ENCODE measurements around the gene LAMC2.
"Not testable (repeated sequence)": the region's sequence is repeated elsewhere in the genome, so short reads cannot be mapped to it uniquely, and the experiment has no call there.

The LAMC2 gene

DNA sequence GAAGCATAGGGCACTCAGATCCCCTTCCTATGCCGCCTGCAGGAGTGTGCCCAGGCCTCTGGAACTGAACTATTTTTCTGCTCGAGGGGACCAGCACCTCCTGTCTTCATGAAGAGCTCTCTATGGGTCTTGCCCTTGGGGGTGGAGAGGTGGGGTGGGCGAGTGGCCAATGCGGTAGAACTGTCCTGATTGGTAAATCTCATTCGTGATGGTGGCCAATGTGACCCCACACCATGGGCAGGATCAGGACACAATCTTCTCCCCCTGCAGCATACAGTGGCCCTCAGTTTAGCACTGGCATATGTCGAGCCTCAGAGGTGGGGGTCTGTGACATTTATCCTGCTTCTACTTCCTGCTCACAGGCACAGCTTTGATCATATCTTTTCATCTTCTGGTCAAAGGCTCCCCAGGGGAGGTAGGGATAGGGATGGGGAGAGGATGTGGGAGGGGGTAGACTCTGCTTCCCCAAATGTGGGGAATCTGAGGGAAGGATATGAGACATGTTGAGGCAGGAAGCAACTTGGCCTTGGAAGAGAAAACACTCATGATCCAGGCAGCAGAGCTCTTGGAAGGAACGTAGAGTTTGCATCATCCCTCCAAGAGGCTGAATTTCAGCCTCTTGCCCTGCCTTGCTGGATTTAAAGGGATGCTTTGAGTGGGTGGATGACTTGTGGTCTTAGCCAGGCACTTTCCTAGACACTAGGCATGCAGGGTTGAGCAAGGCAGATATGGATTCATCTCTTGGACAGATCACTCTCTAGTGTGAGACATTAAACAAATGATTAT lies 81.8 kb downstream of the LAMC2 start:
- DNase-seq, result no peak

DNA sequence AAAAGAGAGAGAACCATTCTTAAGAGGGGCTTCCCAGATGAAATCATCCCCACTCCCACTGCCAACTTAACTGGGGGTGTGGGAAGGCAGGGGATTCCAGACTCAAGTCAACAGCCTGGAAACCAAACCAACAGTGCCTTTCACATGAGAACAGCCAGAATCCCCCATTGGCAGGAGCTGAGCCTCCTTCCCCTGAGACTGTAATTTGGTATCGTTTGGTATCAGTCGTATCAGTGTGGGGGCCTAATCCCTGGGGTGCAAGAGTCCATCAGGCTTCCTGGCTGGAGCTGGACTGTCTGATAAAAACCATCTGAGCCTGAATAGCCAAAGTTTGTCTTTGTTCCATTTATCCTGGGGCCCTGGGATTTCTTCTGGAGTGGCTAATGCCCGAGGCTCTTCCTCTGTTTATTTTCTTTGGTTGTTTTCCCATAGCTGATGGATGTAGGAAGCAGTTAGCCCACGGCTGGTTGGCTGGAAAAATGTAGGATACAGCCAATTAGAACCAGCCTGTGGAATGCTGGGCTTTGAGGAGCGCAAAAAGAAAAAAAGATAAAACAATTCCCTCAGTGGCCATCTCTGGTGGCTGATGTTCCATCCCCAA lies 84.6 kb downstream of the LAMC2 start:
- DNase-seq, result peak; percentile 50

DNA sequence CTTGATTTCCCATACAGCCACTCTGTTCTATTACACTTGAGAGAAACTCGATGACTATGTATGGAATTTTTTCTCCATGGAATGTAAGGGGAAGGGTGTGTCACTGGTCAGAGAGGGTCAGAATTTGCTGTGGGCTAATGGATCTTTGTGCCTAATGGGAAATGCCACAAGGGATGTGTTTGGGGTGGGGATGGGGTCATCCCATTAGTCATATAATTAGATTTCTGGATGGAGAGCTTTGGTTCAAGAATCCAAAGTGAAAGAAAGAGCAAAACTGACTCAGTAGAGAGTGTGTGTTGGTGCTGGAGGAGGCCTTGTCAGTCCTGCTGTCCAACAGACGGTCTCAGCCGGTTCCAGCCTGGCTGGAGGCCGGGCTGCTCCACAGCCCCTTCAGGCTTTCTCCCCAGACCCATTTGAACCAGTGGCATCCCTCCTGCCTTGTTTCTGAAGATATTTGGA lies 86.4 kb downstream of the LAMC2 start:
- no peak for DNase-seq

DNA sequence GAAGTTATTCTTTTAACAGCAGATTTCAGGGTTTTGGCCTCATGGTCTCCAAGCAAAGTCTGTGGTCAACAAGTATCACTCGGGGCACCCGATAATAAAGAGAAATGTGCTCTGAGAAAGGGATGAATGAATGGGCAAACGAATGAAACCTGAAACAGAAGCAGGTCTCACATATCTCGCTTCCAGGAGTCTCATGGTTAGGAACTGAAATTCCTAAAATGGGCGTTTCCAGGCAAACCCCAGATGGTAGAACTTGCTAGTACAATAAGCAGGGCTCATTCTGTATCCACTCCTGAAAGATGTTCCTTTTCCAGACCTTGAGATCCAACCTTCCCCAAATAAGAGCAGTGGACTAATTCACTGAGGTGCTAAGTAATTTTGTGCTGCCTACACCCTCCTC lies 87.2 kb downstream of the LAMC2 start:
- no peak for DNase-seq

DNA sequence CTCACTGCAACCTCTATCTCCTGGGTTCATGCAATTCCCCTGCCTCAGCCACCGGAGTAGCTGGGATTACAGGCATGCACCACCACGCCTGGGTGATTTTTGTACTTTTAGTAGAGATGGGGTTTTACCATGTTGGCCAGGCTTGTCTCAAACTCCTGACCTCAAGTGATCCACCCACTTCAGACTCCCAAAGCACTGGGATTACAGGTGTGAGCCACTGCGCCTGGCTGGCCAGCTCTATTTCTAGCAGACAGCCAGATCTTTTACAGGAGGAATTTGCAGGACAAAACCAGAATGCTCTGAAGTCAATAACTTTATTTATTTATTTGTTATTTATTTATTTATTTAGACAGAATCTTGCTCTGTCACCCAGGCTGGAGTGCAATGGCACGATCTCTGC lies 87.9 kb downstream of the LAMC2 start:
- not testable (repeated sequence) for DNase-seq

DNA sequence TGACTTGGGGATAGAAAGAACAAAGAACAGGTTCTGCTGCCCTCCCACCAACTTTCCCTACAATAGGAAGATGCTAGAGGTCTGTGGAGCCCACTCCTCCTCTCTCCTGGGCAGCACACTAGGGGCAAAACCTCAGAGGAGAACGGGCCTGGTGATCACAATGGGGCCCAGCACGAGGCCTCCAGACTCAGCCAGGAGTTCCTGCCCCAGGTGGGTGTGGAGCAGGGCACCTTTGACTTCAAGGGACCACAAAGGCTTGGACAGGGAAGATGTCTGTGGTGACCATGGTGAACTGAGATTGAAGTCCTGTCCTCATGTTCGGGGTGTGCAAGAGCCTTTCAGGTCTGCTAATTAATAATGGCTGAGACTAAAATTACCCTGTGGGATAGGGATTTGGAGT lies 88.8 kb downstream of the LAMC2 start:
- no peak for DNase-seq

DNA sequence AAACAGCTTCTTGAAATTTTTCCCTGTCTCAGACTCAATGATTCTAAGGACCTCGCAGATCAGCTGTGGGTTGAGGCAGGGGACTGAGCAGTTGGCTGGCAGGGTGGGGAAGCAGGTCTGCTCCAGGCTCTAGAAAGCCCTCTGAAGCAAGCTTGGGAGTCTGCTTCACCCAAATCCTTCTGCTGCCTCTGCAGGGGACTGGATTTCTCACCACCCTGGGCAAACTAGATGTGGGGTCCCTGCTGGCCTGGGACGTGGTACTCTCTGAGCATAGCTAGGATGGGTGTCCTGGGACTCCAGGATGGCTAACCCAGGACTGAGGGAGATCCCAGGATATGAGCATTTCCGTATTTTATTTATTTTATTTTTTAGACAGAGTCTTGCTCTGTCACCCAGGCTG lies 89.3 kb downstream of the LAMC2 start:
- DNase-seq, result no peak

DNA sequence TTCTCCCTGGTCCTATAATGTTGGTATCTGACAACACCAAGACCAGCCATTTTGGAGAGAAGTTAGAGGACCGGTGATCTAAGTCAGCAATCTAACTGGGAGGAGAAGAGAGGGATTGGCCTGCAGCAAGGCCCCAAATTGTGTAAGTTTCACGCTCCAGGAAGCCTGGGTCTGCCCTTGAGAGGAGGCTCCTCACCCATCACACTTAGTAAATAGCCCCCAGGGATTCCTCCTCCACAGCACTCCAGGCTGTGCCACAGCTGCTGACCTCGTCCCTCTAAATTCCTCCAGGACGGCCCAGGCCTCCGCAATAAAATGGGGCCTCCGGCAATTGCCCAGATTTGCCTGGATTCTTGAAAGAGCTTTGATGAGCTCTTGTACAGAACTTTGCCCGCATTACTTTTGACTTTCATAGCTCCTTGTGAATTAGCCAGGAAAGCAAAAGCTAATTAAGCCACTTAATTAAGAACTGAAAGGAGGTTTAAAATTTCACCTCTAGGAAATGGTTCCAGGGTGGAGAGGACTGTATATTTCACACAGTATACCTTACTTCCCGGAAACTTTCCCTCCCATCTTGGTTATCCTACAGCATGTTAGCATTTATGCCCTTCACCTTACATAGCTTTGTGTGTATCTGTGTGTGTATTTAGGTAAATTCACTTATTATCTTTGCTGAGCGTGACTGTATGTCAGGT lies 90.5 kb downstream of the LAMC2 start:
- peak; percentile 33 for DNase-seq

DNA sequence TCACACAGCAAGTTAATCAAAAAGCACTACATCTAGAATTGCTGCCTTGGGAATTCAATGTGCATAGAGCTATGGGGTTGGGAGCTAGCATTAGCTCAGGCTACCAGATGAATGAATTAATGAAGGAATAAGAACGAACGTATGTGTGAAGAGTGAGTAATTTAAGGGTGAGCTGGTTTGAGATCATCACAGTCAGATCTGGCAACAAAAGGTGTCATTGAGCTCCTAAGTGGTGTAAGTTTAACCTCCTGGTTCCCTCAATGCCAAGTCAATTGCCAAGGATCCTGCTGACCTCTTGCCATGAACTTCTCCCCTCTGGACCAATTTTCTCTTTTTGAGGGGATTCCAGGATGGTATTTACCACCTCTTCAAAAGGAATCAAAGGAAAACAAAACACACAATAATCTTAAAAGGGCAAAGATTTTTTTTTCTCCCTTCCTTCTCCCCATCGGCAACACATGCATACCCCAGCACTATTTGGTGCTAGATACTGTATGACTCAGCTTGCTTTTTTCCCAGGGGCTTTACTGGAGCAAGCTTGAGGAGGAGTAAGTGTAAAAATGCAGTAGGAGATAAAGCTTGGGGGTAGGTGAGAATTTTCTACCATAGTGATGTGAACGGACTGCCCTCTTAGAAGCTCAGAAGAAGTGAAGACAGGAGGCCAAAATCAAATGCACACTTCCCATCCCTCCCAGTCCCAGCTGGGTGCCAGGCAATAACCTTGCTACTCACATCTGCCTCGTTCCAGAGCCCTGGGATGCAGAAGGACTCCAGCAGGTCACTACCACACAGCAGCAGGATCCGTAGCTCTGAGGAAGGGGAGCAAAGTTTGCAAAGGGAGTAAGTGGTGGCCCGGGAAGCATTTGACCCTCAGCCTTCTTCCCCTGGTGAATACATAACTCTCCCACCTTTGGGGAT lies 92.0 kb downstream of the LAMC2 start:
- no peak for DNase-seq

DNA sequence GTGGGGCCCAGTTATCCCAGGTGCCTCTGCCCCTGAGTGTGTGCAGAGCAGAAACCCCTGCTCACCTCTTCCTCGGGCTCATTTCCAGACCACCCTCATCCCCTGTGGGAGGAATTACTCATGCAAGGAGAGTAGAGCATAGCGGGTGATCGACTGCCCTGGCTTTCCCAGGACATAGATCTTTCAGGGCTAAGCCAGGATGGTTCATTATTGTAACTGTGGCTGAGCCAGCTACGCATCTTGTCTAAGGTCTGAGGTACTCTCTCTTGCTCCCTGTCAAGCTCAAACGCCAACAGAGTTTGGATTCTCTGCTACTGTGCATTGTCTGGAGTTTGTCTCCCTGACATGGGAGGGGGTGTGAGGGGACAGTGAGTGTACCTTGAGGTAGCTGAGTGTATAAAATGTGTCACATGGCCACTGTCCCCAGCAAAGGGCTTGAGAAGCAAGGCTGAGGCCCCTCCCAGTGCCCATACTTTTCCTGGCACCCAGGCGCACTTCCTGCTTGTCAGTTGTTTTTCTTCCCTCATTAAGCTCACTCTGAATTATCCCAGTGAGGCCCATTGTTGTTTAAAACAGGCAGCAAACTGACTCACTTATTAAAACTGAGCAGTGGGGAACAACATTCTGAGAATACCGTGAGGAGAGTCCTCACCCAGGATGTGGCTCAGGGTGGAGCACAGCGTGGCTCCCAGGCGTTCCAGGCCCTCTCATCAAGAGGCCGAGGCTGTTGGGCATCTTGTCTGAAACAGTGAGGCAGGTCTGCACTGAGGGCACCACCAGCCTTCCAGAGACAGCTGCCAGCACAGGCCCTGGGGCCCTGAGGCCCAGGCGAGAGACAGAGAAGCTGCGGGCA lies 92.9 kb downstream of the LAMC2 start:
- no peak for DNase-seq

DNA sequence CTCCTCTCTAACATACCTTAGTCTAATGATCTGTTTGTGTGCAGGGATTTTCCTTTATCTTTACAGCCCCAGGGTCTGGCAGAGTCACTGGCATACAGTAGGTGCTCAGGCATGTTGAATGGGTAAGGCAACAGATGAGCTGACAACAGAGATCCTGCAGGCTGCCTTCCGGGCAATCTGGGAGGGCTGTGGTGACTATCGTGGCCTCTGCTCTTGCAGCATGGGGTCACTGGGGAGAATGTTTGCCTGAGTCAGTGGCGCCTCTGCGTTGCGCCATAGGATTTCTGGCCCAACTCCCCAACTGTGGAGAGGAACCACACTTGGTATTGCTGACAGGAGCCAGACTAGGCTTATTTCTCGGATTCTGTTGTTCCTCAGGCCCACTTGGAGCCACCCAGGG lies 93.8 kb downstream of the LAMC2 start:
- no peak for DNase-seq

DNA sequence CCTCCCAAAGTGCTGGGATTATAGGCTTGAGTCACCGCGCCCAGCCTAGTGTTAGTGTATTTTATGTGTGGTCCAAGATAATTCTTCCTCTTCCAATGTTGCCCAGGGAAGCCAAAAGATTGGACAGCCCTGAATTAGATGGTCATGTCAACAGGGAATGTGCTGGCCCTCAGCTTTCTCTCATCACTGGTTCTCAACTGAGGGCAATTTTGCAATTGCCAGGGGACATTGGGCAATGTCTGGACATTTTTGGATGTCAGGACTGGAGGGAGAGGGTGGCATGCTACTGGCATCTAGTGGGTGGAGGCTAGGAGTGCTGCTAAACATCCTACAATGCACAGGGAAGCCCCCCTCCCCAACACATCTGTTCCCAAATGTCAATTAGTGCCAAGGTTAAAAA lies 95.0 kb downstream of the LAMC2 start:
- no peak for DNase-seq

DNA sequence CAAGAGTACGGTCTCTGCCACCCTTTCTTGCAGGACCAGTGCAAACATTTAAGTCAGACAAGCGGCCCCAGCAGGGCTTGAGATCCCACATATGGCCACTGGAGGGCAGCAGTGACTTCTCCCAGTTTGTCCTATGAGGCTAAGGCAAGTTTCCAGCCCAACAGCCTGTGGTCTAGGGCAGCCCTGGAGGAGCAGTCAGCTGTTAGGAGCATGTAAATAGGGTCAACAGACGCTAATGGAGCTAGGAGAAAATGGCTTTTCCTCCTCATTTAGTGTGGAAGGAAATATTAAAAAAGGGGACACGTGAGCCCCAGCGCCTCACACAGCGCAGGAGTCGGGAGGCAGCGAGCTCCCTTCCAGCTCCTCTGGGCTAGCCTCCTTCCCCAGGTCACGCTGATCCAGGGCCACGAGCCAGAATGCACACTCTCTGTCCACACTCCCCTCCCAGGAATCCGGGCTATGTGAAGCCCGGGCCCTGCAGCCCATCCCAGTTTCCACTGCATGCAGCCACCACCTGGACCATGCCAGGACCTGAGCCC lies 95.6 kb downstream of the LAMC2 start:
- peak; percentile 98 for DNase-seq

DNA sequence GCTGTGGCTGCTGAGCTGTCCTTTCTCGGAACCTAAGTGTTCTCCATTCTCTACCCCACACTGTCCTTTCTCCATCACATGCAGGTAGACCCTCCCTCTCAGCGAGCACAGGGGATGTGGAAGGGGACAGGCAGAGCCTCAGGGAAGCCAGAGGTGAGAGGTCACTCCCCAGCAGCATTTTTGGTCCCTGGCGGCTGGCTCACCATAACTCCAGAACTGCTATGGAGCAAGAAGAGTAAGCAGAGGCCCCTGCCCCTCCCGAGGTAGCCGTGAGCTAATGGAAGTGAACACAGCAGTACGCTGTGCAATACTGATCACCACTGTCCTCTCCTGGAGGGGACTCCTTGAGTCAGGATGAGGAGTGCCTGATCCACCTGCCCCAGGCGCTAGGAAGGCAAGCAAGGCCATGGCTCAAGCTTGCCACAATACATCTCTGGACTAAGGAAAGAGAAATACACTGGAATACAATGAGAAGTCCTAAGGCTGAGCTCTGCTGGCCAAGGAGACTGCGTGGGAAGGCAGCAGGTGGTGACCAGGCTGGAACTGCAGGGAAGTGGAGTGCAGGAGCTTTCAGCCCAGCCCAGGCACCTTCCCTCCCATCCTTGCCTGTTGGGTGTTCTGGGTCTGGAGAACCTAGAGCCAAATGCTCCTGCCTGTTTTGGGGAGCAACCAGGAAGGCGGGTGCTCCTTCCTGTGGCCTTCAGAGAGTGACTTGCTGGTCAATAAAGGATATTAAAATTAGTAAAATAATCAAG lies 96.2 kb downstream of the LAMC2 start:
- no peak for DNase-seq

DNA sequence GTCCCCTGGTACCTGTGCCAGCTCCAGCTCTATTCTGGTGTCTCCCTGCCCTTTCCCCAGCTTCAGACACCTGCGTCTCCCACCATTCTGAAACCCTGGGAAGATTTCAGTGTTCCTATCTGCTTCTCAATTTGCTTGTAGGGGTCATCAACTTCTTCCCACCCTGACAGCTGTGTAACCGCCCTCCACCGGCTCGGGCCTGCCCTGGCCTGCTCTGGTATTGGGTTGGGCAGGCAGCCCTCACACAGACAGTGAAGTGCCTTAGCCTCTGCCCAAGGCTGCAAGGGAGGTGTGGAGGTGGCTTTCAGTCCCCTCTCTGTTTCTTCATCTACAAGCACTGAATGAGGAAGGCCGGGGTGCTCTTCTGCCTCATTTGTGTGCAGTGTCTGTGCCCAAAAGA lies 97.2 kb downstream of the LAMC2 start:
- no peak for DNase-seq

DNA sequence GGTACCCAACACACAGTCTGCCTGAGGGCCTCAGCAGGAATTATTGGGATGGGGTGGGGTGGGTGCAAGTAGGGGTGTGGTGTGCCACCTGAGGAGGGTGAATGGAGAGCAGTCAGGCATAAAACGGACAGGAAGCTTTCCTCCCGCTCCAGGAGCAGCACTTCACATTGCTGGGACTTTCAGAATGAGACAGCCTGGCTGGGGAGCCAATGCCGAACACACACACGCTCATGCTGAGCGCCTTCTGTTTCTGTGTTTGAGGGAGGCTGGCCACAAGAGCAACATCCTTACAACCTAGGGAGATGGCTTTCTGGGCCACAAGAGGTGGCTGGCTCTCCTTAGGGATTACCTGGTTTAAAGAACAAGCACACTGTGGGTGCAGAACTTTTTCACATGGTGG lies 98.0 kb downstream of the LAMC2 start:
- no peak for DNase-seq

DNA sequence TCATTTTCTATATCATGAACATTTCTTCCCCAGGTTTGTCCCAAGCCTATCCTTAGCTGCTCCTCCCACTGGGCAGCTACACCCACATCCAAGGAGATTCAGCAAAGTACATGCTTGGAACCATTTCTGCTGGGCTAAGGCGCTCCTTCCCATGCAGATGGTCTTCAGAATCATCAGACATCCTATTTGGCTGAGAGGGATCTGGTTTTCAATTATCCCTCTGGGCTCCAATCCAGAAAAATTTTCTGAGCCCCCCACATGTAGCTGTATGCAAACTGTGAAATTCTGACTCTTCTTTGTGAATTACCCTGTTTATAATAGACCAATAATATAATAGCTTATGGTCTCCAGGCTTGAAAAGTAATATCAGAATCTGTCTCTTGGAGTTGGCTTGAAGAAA lies 99.2 kb downstream of the LAMC2 start:
- no peak for DNase-seq

DNA sequence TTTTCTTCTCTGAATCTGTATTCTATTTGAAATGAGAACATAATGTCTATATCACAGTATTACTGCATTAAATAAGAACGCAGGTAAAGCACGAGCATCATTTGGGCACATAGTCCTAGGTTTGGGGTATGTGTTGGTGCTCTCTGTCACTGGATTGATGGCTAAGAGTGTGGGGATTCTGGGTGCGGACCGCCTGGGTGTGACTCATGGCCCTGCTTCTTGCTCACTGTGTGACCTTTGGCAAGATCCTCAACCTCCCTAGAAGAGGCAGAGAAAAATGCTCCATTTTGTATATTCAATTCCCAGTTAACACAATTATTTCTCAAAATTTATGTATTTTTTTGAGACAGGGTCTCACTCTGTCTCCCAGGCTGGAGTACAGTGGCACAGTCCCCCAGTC lies 99.7 kb downstream of the LAMC2 start:
- DNase-seq, result no peak

DNA sequence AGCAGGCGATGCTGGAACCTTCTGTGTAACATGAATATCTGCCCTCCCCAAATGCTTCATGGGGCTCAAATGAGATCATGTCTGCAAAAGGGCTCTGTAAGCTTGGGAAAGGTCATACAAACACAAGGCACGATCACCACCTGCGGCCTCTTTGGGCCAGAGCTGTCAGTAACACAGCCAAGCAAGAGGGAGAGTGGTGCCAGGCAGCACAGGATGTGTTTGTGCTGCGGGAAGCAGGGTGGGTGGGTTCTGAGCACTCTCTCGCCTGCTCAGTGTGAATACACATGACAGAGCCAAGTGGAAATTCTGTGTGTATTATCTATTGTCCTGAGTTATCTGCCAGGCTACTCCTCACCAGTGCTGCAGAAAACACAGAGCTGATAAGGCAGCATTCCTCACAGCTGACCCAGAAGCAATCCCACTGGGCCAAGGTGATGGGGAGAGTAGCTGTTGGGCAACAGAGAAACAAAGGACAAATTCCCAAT lies 101.2 kb downstream of the LAMC2 start:
- DNase-seq, result no peak

DNA sequence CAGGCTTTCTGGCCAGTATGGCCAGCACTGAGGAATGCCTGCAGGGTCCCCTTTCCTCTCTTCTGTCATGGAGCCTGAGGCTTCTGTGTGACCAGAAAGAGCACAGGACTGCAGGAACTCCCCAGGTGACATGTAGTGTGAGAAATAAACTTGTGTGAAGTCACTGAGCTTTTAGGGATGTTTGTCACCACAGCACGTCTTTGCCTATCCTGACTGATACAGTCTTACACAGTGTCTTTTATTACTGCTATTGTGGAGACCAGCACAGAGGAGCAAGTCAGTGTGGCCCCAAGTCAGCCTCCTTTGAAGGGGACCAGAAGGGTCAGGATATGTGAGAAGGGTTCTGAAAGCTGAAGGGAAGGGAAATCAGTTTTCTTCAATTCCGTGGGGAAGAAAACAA lies 102.5 kb downstream of the LAMC2 start:
- no peak for DNase-seq

DNA sequence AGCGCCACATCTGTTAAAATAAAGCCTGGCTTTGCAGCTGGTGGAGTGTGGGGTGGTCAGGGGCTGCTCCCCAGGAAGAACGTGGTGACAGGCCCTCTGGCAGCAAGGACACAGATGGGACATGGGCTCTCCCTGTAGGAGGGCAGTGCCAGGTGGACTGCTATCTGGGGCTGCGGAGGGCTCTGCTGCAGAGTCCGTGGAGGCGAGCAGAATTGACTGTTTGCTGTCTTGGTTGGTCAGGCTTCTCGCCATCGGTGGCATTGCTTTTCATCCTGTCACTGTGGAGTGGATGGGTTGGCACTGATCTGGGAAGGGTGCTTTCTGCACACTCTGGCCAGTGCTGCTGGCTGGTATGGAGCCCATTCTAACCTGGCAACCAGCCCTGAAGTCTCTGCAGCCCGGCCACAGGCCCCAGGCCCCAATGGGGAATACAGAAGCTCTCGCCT lies 103.0 kb downstream of the LAMC2 start:
- peak; percentile 42 for DNase-seq
